Left ventricle myocardium inferior (tissue), 1 donor: ENCODE data around the gene CYLD. TPM values are rescaled to one million over a fixed set of nuclear protein-coding genes. Genes with fewer than 3 reads are reported as not detected.
A peak's percentile ranks its signal among the peaks of the same experiment; 100 is the strongest.

Experiments used
- DNase-seq: peaks from one replicate; pipeline ENCODE4 v3.0.0-alpha.2; 2020
- H3K27ac ChIP-seq: fragments of 200-600 bp; replicated peaks from 2 replicates; pipeline ENCODE4 v1.8.0; 2021
- H3K27me3 ChIP-seq: fragments of 200-600 bp; 2 replicates; pipeline ENCODE4 v1.8.0; 2021; ENCODE audit warnings: low read depth
- H3K36me3 ChIP-seq: fragments of 200-600 bp; 2 replicates; pipeline ENCODE4 v1.8.0; 2021
- H3K4me1 ChIP-seq: fragments of 200-600 bp; 2 replicates; pipeline ENCODE4 v1.8.0; 2021
- H3K4me3 ChIP-seq: fragments of 200-600 bp; 2 replicates; pipeline ENCODE4 v1.8.0; 2021; ENCODE audit warnings: mild to moderate bottlenecking, moderate library complexity
- H3K9me3 ChIP-seq: fragments of 200-600 bp; replicated peaks from 2 replicates; pipeline ENCODE4 v1.8.0; 2021
- CTCF ChIP-seq: fragments of 200-600 bp; IDR thresholded peaks from 2 replicates; pipeline ENCODE4 v1.8.0; 2021; ENCODE audit warnings: antibody characterized with exemption, mild to moderate bottlenecking, borderline replicate concordance
- intact Hi-C: fragments of 100-400 bp; cut with micrococcal nuclease; formaldehyde crosslinking; loops from one replicate; pipeline ENCODE4 v1.11.0; 2022
- total RNA-seq: library from RNA; stranded (reverse); fragmentation: NEBNext Ultra II Directional; extraction: Animal tissue kit (Norgen Biotek cat#: 25700); gene quantifications from one replicate; pipeline ENCODE4 v1.2.1, GENCODE V29; 2021
- donor health status: DM: no; HTN: yes; CAD: no; lungs with severe emphysema.

CYLD gene
- total RNA-seq, 1 donor from 2014 or later: 36.0 TPM

GRCh38 chr16:50742576-50743200, 802 bp downstream of the CYLD start:
- TF ChIP-seq CTCF: no peak
- DNase-seq: peak; percentile 29
- Histone ChIP-seq H3K27ac (peak overlapping the region; percentile 88), H3K4me3 (peak overlapping the region; percentile 95), H3K36me3 (peaks cover 15% of the 10 kb centered on the region), H3K9me3 (no peaks in the 10 kb centered on the region), H3K4me1 (peaks cover 54% of the 10 kb centered on the region), H3K27me3 (no peaks in the 10 kb centered on the region)
- intact Hi-C loops: no loop called here

DNA sequence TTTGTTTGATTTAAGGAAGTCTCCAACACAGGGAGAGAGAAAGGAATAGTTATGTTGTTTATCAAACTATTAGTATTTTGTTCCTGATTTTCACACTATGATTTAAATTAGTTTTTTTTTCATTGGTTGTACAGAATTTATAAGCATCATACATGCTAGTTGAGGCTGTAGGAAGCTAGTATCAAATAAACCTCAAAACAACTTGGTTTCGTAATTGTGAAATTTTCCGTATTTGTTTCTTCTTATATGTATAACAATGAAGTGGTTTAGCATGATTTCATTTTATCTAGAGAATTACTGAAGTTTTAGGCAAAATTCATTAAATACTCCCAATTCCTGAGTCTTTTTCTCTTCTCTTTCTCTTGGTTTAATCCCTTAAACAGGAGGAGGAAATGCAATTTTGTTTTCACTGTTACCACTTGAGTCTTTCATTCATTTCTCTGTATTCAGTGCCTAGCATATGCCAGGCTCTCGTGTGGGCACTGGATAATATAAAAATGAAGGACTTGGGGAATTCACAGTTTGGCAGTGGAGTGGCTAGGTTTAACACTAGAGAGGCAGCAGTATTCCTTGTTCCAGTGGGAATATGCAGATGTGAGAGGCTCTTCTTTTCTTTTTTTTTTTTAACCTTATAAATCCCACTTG, 1.8 kb downstream of the CYLD start:
- peak overlapping the region; percentile 17 for H3K27ac ChIP-seq
- H3K36me3 ChIP-seq: peaks cover 15% of the 10 kb centered on the region
- H3K4me3 ChIP-seq: no peak overlapping the region
- intact Hi-C loops: no loop called here
- H3K9me3 ChIP-seq: no peaks in the 10 kb centered on the region
- TF ChIP-seq CTCF: no peak
- no peak for DNase-seq
- no peaks in the 10 kb centered on the region for H3K27me3 ChIP-seq
- peaks cover 58% of the 10 kb centered on the region for H3K4me1 ChIP-seq

DNA sequence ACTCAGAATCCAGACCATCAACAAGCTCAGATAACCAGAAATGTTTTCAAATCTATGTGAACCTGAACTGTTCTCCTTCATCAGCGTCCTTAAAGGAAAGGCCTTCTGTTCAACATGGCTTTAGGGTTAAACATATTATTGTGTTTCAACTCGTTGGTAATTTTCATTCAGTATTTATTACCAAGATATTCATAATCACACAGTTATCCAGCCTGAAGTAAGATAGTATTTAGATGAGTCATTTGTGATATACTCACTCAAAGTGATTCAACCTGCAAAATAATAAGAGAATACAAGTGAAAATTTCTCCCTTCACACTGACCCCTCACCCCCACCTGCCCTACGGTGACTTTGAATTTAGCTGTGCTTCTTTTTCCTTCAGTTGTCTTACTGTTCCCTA, 3.0 kb downstream of the CYLD start:
- DNase-seq: no peak
- no peak for TF ChIP-seq CTCF
- no peaks in the 10 kb centered on the region for H3K27me3 ChIP-seq
- H3K9me3 ChIP-seq: no peaks in the 10 kb centered on the region
- intact Hi-C loops: no loop called here
- H3K4me3 ChIP-seq: no peak overlapping the region
- H3K36me3 ChIP-seq: peaks cover 19% of the 10 kb centered on the region
- peaks cover 65% of the 10 kb centered on the region for H3K4me1 ChIP-seq
- no peak overlapping the region for H3K27ac ChIP-seq

DNA sequence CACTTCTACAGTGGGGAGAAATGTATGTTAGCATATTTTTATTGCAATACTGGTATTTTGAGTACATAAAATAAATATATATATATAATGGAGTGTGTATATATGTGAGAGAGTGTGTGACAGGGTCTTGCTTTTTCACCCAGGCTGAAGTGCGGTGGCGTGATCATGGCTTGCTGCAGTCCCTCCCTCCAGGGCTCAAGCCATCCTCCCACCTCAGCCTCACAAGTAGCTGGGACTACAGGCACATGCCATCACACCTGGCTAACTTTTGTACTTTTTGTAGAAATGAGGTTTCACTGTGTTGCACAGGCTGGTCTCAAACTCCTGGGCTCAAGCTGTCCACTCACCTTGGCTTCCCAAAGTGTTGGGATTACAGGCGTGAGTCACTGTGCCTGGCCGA, 4.1 kb downstream of the CYLD start:
- DNase-seq: no peak
- Histone ChIP-seq H3K27ac (no peak overlapping the region), H3K27me3 (no peaks in the 10 kb centered on the region), H3K36me3 (peaks cover 27% of the 10 kb centered on the region), H3K4me1 (peaks cover 74% of the 10 kb centered on the region), H3K9me3 (no peaks in the 10 kb centered on the region), H3K4me3 (no peak overlapping the region)
- no peak for TF ChIP-seq CTCF
- intact Hi-C loops: no loop called here

- intact Hi-C loops: no loop called here
- Histone ChIP-seq H3K4me3 (no peak overlapping the region), H3K27me3 (no peaks in the 10 kb centered on the region), H3K4me1 (peaks cover 74% of the 10 kb centered on the region), H3K36me3 (peaks cover 31% of the 10 kb centered on the region), H3K27ac (no peak overlapping the region), H3K9me3 (no peaks in the 10 kb centered on the region)
- TF ChIP-seq CTCF: peak; percentile 45
- no peak for DNase-seq
Observed at GRCh38 chr16:50747207-50747956, 5.5 kb downstream of the CYLD start.
